GM18517 (cell line): ENCODE results near the gene TSLP.
A peak's percentile ranks its signal among the peaks of the same experiment; 100 is the strongest.

Experiments used
- ATAC-seq: cut with Tn5 transposase; IDR thresholded peaks from one replicate; pipeline ENCODE4 v1.9.1; 2021; ENCODE audit warnings: mild to moderate bottlenecking, moderate library complexity; ENCODE audit not compliant: unreplicated experiment

TSLP gene

DNA sequence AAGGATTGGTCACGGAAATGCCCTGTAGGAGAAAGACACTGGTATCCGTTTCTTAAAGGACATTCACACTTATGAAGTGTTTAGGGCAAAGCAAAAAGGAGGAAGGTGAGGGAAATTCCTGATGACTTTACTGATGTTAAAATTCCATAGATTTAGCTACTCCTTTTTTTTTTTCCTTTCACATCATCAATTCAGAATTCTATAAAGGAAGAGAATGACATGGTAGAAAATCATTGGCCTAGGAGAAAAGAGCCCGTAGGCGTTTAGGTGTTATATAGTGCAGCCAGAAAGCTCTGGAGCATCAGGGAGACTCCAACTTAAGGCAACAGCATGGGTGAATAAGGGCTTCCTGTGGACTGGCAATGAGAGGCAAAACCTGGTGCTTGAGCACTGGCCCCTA is at the start of gene TSLP:
TSS of gene TSLP (plus strand) at position 301 of the 400 bp plus-strand sequence. CDS start 178 bp downstream, outside the sequence.
- no peak for ATAC-seq

DNA sequence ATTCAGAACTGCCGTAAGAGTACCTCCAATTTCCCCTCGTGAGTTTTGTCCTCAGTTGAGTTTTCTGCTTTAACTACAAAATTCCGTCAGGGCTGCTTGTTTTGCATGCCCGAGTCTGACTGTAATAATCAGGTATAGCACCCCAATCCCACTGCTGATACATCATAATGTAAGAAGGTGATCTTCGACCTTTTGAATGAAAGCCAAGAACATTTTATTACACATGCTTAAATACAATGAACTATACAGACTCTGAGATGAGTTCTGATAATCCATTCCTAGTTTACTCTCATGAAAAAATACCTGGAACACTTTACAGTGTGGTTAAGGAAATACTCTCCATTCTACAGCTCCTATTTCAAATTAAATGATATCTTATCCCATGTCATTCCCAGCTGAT is 49.2 kb upstream of the TSLP start:
- ATAC-seq: no peak

DNA sequence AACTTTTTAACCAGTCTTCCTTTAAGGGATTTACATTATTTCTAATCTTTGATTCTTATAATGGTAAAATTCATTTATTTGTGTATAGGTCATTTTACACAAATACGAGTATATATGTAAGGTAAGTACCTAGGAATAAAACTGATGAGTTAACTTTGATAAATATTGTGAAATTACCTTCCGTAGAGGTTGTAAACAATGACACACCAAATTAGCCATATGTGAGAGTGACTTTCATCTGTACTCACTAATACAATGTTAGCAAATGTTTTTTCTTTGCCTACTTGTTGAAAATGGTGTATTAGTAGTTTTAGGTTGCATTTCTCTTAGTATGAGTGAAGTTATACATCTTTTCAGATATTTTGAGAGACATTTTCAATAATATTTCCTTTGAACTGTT is 42.6 kb upstream of the TSLP start:
- no peak for ATAC-seq

DNA sequence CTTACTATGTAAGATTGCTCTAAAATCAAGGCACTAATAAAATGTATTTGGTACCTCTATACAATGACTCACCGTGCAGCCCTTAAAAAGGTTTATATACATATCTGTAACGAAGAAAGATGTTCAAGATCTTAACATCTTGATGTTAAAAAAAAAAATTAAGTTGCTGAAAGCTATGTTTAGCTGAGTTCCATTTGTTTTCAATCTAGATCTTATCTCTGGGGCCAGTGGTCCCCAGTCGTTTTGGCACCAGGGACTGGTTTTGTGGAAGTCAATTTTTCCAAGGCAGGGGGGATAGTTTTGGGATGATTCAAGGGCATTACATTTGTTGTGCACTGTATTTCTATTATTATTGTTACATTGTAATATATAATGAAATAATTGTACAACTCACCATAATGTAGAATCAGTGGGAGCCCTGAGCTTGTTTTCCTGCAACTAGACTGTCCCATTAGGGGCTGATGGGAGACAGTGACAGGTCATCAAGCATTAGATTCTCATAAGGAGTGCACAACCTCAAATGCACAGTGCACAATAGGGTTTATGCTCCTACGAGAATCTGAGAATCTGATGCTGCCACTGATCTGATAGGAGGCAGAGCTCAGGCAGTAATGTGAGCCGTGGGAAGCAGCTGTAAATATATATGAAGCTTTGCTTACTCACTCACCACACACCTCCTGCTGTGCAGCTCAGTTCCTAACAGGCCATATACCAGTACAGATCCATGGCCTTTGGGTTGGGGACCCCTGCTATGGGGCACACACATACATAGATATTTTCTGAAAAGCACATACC is 27.6 kb upstream of the TSLP start:
- no peak for ATAC-seq

DNA sequence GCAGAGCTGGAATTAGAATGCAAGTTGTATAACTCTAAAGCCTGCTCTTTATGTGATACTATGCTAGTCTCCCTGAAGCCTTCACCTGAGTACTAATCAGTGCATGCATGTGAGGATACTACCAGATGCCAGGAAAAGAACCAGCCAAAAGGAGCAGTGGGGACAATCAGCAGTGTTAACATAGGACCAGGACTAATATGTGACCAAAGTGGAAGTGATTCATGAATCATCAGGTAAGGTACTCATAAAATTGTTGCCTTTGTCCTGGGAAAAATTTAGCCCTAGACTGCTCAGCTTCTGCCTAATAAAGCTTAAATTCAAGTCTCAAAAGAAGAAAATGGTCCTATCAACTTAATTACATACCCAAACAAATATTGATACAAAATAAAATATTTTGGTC is 13.4 kb upstream of the TSLP start:
- ATAC-seq: no peak

DNA sequence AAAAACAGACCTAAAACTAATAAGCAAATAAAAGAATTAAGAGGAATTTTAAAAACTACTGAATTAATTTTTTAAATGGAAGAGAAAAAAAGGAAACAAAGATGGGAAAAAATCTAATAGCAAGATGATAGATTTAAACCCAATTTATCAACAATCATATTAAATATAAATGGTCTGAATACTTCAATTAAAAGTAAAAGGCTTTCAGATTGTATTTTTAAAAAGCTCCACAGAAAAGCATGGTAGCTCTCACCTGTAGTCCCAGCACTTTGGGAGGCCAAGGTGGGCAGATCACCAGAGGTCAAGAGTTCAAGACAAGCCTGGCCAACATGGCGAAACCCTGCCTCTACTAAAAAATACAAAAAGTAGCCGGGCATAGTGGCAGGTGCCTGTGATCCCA is 11.3 kb upstream of the TSLP start:
- no peak for ATAC-seq

DNA sequence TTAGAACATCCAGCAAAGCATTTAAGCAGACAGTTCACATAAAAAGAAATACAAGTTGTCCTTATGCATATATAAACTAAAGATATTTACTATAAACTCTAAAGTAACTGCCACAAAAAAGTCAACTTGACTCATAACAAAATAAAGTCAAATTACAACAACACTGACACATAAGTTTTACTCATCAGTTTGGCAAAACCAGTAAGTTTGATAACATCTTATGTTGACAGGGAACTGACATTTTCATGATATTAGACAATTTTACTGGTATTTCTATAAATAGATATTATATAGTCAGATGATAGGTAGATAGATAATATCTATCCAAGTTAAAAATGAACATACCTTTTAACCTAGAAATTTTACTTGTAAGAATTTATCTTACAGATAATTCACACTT is 9.9 kb upstream of the TSLP start:
- no peak for ATAC-seq

DNA sequence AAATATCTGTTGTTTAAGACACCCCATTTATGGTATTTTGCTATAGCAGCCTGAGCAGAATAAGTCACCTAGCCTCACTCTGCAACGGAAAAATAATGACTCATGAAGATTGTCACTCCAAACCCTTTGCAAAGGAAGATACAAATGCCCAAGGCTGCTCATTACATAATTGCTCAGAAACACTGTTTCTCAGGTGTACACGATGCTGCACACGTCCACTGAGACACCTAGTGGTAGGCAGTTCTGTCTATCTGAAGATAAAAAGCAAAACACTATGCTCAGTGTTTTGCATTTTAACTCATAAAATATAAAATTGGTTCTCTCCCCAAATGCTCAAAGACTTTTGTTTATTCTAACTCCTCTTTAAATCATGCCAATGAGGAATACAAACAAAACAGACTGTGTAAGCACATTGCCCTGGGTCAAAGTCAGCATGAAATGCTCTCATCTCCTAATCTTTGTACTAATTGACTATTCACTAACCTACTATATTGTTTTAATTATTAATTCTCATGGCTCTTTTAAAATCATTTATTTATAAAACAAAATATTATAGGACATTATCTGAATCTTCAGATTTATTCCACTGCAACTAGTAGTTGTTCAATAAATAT is 7.7 kb upstream of the TSLP start:
- no peak for ATAC-seq

DNA sequence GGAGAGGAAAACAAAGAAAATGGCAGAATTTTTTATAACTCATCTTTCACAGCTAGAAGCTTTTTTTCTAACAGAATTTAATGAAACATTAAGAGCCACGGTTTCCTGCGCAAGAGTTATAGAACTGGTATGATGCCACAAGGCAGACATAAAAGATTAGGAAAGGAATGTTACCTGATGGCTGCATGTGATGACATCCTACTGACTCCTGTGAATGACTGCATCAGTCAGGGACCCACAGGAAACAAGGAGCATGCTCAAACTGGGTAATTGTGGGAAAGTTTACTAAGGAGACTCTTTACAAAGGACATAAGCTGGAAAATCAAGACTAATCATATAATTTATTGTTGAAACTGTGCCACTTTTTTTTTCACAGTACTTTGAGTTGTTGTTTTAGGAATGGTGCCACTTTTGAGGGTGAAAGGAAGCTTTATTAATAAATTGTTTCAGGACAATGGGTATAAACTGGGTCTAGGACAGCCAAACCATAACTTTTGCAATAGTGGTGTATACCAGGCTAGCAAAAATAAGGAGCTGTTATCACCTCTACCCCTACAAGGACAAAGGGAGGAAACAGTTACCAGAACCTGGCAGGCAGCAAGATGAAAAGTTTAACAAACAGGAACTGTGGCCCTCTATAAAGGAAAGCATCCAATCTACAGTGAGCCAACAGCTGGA is 5.1 kb upstream of the TSLP start:
- ATAC-seq: no peak

DNA sequence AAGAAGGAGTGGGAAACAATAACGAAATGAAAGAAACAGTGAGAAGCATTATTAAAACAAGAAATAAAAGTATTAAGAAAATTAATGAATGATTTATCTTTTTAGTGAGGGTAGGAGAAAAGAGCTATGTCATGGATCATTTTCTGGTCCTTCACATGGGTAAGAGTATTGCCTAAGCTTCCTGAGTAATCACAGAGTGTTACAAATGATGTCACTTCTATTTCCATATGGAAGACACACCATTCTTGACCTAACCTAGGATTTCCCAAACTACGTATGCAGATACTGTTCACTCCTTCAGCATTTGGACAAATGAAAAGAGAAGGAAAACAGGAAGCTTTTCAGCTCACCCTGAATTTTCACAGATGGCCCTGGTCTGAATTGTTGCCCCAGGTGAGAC is 3.3 kb upstream of the TSLP start:
- no peak for ATAC-seq

DNA sequence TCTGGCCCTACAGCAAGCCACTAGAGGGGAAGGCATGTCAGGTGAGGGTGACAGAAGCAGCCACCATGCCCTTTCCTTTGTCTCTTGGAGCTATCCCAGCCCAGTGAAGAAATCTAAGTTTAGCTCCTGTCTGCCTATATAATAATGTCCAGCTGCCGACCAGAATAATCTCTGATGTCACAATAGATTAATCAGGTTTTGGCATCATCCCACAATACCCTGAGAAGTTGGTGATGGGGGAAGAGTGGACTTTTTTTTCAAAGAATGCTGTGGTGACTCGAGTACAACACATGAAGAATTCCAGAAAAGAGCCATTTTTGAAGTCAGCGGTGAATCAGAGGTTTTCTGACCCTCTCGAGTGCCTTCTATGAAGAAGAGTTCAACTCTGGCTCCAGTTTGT is 1.7 kb upstream of the TSLP start:
- no peak for ATAC-seq

DNA sequence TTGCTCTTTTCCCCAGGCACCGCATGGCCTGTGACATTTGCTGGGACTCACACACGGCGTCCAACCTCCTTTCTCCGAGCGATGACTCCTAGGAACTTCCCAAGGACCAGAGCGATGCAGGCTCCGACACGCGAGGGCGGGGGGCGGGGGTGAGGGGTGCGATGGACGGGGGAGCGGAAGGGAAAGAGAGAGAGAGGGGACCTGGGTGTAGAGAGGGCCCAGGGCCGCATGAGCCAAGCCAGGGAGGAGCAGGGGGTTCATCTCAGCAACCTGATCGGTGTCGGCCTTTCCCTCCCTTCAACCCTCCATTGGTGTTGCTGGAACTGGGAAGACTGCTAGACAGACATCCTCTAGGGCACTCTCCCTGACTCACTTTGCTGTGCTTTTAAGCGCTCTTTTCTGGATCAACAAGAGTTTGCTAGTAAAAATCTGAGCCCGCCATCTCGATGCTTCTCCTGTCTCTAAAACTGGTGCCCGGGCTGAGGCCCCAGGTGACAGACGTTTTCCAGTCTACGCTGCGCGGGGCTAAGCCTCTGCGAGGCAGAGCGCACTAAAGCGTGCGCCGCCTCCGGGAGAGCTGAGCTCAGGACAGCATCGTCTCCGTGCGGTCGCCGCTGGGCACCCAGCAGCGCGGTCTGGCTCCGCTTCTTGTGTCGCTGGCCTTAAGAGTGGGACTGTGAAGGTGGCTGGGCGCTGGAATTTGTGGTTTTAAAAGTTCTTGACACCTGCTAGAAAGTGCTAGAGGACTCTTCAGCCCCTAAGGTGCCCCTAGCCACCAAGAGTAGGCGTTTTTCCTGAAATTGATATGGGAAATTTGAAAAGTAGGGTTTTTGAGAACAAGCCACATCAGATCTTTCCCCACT is 1.0 kb upstream of the TSLP start:
- no peak for ATAC-seq

DNA sequence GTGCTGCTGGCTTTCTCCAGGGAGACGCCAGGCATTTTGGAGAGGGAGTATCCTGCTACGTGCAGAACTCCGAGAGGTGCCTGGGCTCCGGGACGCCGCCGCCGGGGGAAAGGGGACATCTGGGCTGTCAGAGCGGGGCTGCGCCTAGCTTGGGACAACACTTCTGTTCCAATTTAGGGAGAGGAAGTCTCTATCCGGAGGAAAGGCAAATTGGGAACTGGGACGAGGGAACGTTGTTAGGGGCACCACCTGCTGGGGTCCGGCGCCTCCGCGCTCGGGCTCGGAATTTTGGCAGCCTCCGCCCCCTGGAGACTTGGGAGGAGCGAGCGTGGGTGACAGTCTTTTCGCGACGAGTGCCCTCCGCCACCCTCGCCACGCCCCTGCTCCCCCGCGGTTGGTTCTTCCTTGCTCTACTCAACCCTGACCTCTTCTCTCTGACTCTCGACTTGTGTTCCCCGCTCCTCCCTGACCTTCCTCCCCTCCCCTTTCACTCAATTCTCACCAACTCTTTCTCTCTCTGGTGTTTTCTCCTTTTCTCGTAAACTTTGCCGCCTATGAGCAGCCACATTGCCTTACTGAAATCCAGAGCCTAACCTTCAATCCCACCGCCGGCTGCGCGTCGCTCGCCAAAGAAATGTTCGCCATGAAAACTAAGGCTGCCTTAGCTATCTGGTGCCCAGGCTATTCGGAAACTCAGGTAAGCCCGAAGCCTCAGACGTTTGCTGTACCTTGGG is 1.6 kb downstream of the TSLP start:
- ATAC-seq: peak; percentile 73

DNA sequence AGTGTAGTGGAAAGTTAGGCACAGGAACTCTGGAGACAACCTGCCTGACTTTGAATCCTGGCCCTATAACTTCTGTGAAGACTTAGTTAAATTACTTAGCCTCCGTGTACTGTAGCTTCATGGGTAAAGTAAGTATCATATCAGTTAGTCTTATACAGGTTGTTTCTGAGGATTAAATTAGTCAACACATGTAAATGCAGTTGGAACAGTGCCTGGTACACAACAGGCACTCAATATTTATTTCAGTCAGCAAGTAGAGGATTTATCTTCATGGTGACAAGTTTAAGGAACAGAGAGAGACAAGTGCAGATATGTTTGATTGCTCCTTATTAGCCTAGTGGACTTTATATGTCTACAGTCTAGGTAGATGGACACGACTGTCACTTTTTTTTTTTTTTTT is 2.7 kb downstream of the TSLP start:
- ATAC-seq: no peak

DNA sequence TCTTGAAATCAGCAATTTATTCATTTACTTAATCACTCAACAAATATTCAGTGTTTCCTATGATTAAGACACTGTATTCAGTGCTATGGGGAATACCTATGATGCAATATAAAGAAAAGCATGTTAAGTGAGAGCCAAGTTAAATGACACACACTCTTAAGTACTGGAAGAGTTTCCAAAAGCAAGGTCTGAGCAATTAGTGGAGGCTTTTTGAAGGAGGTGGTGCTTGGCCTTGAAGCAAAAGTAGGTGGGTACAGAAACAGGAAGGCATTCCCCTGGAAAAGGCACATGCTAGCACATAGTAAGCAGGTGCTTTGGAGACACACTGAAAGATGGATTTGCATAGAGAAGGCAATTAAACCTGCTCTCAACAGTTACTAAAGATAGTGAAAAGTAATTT is 4.0 kb downstream of the TSLP start:
- ATAC-seq: no peak

DNA sequence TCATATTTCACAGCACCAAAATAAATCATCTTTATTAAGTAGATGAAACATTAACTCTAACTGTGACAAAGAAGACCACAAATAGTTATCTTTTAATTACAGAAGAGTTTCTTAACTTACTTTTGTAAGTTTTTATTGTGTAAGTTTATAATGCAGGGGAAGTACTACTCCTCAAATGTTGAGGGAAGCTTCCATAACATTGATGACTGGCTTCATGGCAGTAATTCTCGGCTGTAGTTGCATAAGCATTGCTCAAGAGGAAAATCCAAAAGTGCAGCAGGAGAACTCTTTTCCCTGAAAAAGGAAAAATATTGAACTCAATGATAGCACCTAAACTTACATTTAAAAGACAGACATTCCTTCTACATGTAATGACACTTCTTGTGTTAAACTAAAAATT is 4.6 kb downstream of the TSLP start:
- no peak for ATAC-seq

DNA sequence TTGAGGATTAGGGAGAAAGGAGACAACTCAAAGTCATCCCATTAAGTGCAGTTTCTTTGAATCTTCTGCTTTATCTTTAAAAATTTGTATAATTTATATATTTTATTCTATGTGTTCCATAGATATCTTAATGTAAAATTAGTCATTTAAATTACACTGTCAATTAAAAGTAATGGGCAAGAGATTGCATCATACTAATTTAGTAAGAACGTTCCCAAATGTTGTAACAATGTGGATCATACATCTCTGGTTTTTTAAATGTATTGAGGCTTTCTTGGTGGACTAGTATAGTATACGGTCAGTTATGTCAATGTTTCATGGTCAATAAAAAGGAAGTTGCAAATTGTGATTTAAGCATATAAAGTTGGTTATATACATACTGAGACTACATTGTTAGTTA is 6.2 kb downstream of the TSLP start:
- ATAC-seq: no peak

DNA sequence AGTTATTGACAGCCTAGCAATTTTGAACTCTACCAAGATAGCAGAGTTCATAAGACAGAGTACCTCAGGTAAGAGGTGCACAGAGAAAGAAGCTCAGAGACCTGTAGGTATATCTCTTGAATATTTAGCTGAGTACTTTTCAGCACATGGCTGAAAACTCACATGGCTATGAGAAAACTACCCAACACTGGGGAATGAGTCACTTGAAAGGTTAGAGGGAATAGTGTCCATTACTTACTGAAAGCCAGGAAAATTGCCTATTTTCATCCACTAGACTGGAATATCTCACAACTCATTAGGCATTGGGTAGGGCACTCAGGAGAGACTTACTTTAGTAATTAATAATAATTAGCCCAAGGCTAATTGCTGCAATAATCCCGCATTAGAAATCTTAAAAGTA is 8.3 kb downstream of the TSLP start:
- ATAC-seq: no peak

DNA sequence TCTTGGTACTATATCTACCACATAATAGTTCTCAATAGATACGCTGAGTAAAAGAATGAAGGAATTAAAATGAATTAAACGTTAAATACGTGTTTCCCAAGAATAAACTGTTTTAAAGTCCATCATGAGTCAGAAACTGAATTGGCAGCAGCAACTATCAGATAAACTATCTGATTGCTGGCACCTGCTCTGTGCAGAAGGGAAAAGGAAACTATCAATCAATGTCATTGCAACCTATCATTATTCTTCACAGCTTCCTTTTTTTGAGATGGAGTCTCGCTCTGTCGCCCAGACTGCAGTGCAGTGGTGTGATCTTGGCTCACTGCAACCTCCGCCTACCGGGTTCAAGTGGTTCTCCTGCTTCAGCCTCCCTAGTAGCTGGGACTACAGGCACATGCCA is 11.8 kb downstream of the TSLP start:
- ATAC-seq: no peak

DNA sequence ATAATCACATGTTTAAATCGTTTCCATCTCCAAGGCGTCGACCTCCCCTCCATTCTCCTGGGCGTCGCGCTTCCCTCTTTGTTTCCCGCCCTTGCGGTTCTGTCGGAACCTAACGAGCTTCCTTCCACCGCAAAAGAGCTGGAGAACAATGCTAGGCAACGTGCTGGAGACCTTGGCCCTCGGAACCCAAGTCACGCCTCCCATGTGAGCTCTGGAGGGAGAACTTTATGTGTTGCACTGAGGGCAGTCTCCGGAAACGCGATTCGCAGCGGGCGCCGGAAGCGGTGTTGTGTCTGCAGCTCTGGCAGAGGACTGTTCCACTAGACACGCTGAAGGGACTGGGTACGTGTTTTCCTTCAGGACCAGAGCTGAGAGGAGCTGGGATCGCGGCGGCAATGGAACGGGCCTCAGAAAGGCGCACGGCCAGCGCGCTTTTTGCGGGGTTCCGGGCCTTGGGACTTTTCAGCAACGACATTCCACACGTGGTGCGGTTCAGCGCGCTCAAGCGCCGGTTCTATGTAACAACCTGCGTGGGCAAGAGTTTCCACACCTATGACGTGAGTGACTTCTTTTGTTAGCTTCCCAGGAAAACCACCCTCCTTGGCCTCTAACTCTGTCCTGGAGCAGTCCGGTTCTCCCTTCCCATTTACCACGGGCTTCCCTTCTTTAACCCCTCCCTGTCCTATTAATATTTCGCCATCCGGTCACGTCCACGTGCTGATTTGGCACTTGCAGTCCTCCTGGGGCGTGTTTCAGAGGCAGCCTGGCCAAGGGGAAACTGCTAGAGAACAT is 20.7 kb downstream of the TSLP start, which contains the start of gene WDR36:
TSS of gene WDR36 (plus strand) at position 287 of the 792 bp plus-strand sequence. CDS start at position 396, 109 bp downstream.
- peak; percentile 86 for ATAC-seq
